PC-3 (cell line): ENCODE results near the gene PNISR. TPM values are rescaled to one million over a fixed set of nuclear protein-coding genes. Genes with fewer than 3 reads are reported as not detected.

Experiments used
- ATAC-seq: fragments of 200-7000 bp; cut with Tn5 transposase; 2 replicates; pipeline ENCODE4 v1.9.1; 2020; ENCODE audit warnings: mild to moderate bottlenecking, moderate library complexity
- BruUV-seq: library from RNA; stranded (reverse); fragments of 400-500 nt; replicated peaks from 2 replicates; lab custom pipeline; 2021; lab: Mats Ljungman, UMichigan
- CTCF ChIA-PET: fragments of 300-600 bp; sonication (Branson Sonifier 250); formaldehyde crosslinking; loops from one replicate; lab custom pipeline; 2022; ENCODE audit warnings: antibody characterized with exemption; lab: Charles Lee
- POLR2A ChIA-PET: fragments of 300-600 bp; sonication (Branson Sonifier 250); formaldehyde crosslinking; loops from one replicate; lab custom pipeline; 2022; ENCODE audit warnings: antibody characterized with exemption; ENCODE audit not compliant: unreplicated experiment; lab: Charles Lee
- DNase-seq: peaks from one replicate; pipeline ENCODE4 v3.0.0-alpha.2; 2015
- H2AFZ ChIP-seq: fragments of 300-600 bp; sonication (generic); 2 replicates; pipeline ENCODE4 v1.6.0; 2016; ENCODE audit warnings: antibody characterized with exemption, low read length
- H3F3A ChIP-seq: fragments of 300-600 bp; sonication (generic); one replicate; pipeline ENCODE4 v1.6.0; 2017; ENCODE audit warnings: antibody characterized with exemption, low read length, control low read depth, mild to moderate bottlenecking; ENCODE audit not compliant: unreplicated experiment
- H3K27ac ChIP-seq: fragments of 300-600 bp; sonication (generic); 2 replicates; pipeline ENCODE4 v1.5.1; 2016; ENCODE audit warnings: mild to moderate bottlenecking, low read length
- H3K27me3 ChIP-seq: fragments of 300-600 bp; sonication (generic); 2 replicates; pipeline ENCODE4 v1.6.1; 2016; ENCODE audit warnings: low read length, mixed read lengths
- H3K36me3 ChIP-seq: fragments of 300-600 bp; sonication (generic); 2 replicates; pipeline ENCODE4 v1.6.1; 2016; ENCODE audit warnings: low read depth, mixed run types, low read length, mixed read lengths
- H3K4me1 ChIP-seq: fragments of 300-600 bp; sonication (generic); 2 replicates; pipeline ENCODE4 v1.5.1; 2016; ENCODE audit warnings: low read length; ENCODE audit not compliant: insufficient read depth
- H3K4me2 ChIP-seq: fragments of 300-600 bp; sonication (generic); 2 replicates; pipeline ENCODE4 v1.6.0; 2016; ENCODE audit warnings: low read length
- H3K4me3 ChIP-seq: fragments of 300-600 bp; sonication (generic); 2 replicates; pipeline ENCODE4 v1.5.1; 2016; ENCODE audit warnings: mild to moderate bottlenecking, low read length, mixed read lengths
- H3K79me2 ChIP-seq: fragments of 300-600 bp; sonication (generic); 2 replicates; pipeline ENCODE4 v1.6.1; 2017; ENCODE audit warnings: low read length, mixed read lengths
- H3K9ac ChIP-seq: fragments of 300-600 bp; sonication (generic); 2 replicates; pipeline ENCODE4 v1.6.0; 2016; ENCODE audit warnings: mild to moderate bottlenecking, low read length
- H3K9me2 ChIP-seq: fragments of 300-600 bp; sonication (generic); replicated peaks from 2 replicates; pipeline ENCODE4 v1.6.1; 2016; ENCODE audit warnings: mixed run types, low read length, mixed read lengths
- H3K9me3 ChIP-seq: fragments of 300-600 bp; sonication (generic); 2 replicates; pipeline ENCODE4 v1.6.1; 2016; ENCODE audit warnings: low read length, mixed read lengths
- H4K20me1 ChIP-seq: fragments of 300-600 bp; sonication (generic); 2 replicates; pipeline ENCODE4 v1.6.1; 2016; ENCODE audit warnings: low read length, mixed read lengths
- CTCF ChIP-seq: fragments of 300-600 bp; sonication (generic); conservative IDR thresholded peaks from 2 replicates; pipeline ENCODE4 v1.5.1; 2017; ENCODE audit warnings: antibody characterized with exemption, low read depth, mild to moderate bottlenecking, low read length
- EZH2 ChIP-seq: fragments of 300-600 bp; sonication (generic); IDR thresholded peaks from one replicate; pipeline ENCODE4 v1.6.1; 2017; ENCODE audit warnings: antibody characterized with exemption, mild to moderate bottlenecking, low read length; ENCODE audit not compliant: unreplicated experiment
- EZH2phosphoT487 ChIP-seq: fragments of 300-600 bp; sonication (generic); IDR thresholded peaks from 2 replicates; pipeline ENCODE4 v1.6.1; 2018; ENCODE audit warnings: mild to moderate bottlenecking, antibody characterized with exemption, low read length, borderline replicate concordance
- intact Hi-C: fragments of 100-400 bp; cut with micrococcal nuclease; formaldehyde crosslinking; loops from 2 replicates; pipeline ENCODE4 v1.9.0; 2023
- total RNA-seq: library from RNA; depleted of rRNA; stranded (reverse); fragments of >200 nt; gene quantifications from 2 replicates; pipeline ENCODE4 v1.2.3, GENCODE V29; 2014

Gene PNISR
- total RNA-seq, 1 experiment from 2014 or later = 42.5 TPM

GRCh38 chr6:99426451-99426757 lies 1.3 kb upstream of the PNISR start:
- peaks cover 32% of the 10 kb centered on the region for H4K20me1 ChIP-seq
- no peaks in the 10 kb centered on the region for H3K27me3 ChIP-seq
- H3K36me3 ChIP-seq = peaks cover 6% of the 10 kb centered on the region; the same call in 1 of the 2 replicates
- no peaks in the 10 kb centered on the region for H3K9me3 ChIP-seq
- TF ChIP-seq EZH2 (no peak), CTCF (no peak), EZH2phosphoT487 (no peak)
- H2AFZ ChIP-seq = peak overlapping the region; percentile 88
- ATAC-seq (no peak), DNase-seq (no peak)
- H3F3A ChIP-seq = no peaks in the 10 kb centered on the region
- peak overlapping the region; percentile 82 for H3K4me3 ChIP-seq
- H3K4me2 ChIP-seq = peak overlapping the region; percentile 90
- POLR2A ChIA-PET = no interaction called here
- peaks cover 60% of the 10 kb centered on the region for H3K79me2 ChIP-seq
- peak overlapping the region; percentile 83 for H3K27ac ChIP-seq
- H3K4me1 ChIP-seq = peaks cover 25% of the 10 kb centered on the region
- no TSS peak for BruUV-seq
- peak overlapping the region; percentile 97 for H3K9ac ChIP-seq
- intact Hi-C loops = loop anchor here (1.0 to 5.0 kb wide), 2 partner anchors 92 to 96 kb away; no protein-coding TSS in a partner anchor
- CTCF ChIA-PET = interaction anchor here (1.8 kb wide), 1 partner anchor 96 kb away, joined by 5 read pairs; no protein-coding TSS in a partner anchor
- no peaks in the 10 kb centered on the region for H3K9me2 ChIP-seq

- POLR2A ChIA-PET = interaction anchor here (0.5 to 0.6 kb wide), 2 partner anchors 32 to 76 kb away, joined by 4 to 10 read pairs; partner anchors contain the start of gene COQ3
- ATAC-seq = peak; percentile 65
Observed at GRCh38 chr6:99425647-99426450, 741 bp upstream of the PNISR start.

More at GRCh38 chr6:99425647-99426450, 741 bp upstream of the PNISR start:
- Histone ChIP-seq H3K36me3 (peaks cover 6% of the 10 kb centered on the region; the same call in 1 of the 2 replicates), H3F3A (no peaks in the 10 kb centered on the region), H3K27me3 (no peaks in the 10 kb centered on the region), H3K4me2 (peak overlapping the region; percentile 90), H3K9me3 (no peaks in the 10 kb centered on the region), H3K4me1 (peaks cover 25% of the 10 kb centered on the region), H3K9ac (peak overlapping the region; percentile 97), H4K20me1 (peaks cover 37% of the 10 kb centered on the region), H3K27ac (peak overlapping the region; percentile 83), H2AFZ (peak overlapping the region; percentile 88), H3K4me3 (peak overlapping the region; percentile 82), H3K9me2 (no peaks in the 10 kb centered on the region), H3K79me2 (peaks cover 66% of the 10 kb centered on the region)
- intact Hi-C loops = loop anchor here (1.0 to 5.0 kb wide), 3 partner anchors 33 to 96 kb away; no protein-coding TSS in a partner anchor
- peak; percentile 70 for DNase-seq
- CTCF ChIA-PET = interaction anchor here (1.8 kb wide), 1 partner anchor 96 kb away, joined by 5 read pairs; no protein-coding TSS in a partner anchor
- peak; percentile 49 for TF ChIP-seq CTCF
- no peak for TF ChIP-seq EZH2
- TSS peak; percentile 51 for BruUV-seq
